A673 (cell line): ENCODE measurements around the gene ZNF429. TPM values are rescaled to one million over a fixed set of nuclear protein-coding genes. Genes with fewer than 3 reads are reported as not detected.

ENCODE experiments used
- BruUV-seq: library from RNA; stranded (reverse); fragments of 400-500 nt; replicated peaks from 2 replicates; lab custom pipeline; 2021; lab: Mats Ljungman, UMichigan
- CTCF ChIA-PET: fragments of 300-600 bp; sonication (Branson Sonifier 250); formaldehyde crosslinking; loops from one replicate; lab custom pipeline; 2022; ENCODE audit warnings: antibody characterized with exemption; lab: Charles Lee
- POLR2A ChIA-PET: fragments of 300-600 bp; sonication (Branson Sonifier 250); formaldehyde crosslinking; loops from one replicate; lab custom pipeline; 2022; ENCODE audit warnings: antibody characterized with exemption; ENCODE audit not compliant: low non-redundant PET; lab: Charles Lee
- DNase-seq: peaks from one replicate; pipeline ENCODE4 v3.0.0-alpha.2; 2015; ENCODE audit warnings: low spot score
- H3K27ac ChIP-seq: fragments of 200-600 bp; sonication (generic); 2 replicates; pipeline ENCODE4 v1.5.1; 2016; ENCODE audit warnings: mixed run types, low read depth, mild to moderate bottlenecking, mixed read lengths, antibody characterized with exemption, low read length; ENCODE audit not compliant: poor library complexity, severe bottlenecking
- H3K27me3 ChIP-seq: fragments of 200-600 bp; sonication (generic); replicated peaks from 2 replicates; pipeline ENCODE4 v1.6.1; 2017; ENCODE audit warnings: mixed run types, low read depth, mild to moderate bottlenecking, mixed read lengths, antibody characterized with exemption, low read length; ENCODE audit not compliant: insufficient read depth, poor library complexity
- H3K36me3 ChIP-seq: fragments of 200-600 bp; sonication (generic); 2 replicates; pipeline ENCODE4 v1.6.1; 2016; ENCODE audit warnings: mixed run types, mild to moderate bottlenecking, mixed read lengths, antibody characterized with exemption, low read length; ENCODE audit not compliant: insufficient read depth, poor library complexity, severe bottlenecking
- H3K4me1 ChIP-seq: fragments of 200-600 bp; sonication (generic); 2 replicates; pipeline ENCODE4 v1.6.1; 2017; ENCODE audit warnings: mixed run types, mild to moderate bottlenecking, mixed read lengths, antibody characterized with exemption, low read length; ENCODE audit not compliant: insufficient read depth, poor library complexity, severe bottlenecking
- H3K4me3 ChIP-seq: fragments of 200-600 bp; sonication (generic); 2 replicates; pipeline ENCODE4 v1.5.1; 2016; ENCODE audit warnings: low read depth, mixed run types, mild to moderate bottlenecking, mixed read lengths, low read length; ENCODE audit not compliant: poor library complexity, severe bottlenecking
- H3K9me3 ChIP-seq: fragments of 200-600 bp; sonication (generic); 2 replicates; pipeline ENCODE4 v1.6.1; 2016; ENCODE audit warnings: mixed run types, low read depth, mild to moderate bottlenecking, mixed read lengths, antibody characterized with exemption, low read length; ENCODE audit not compliant: poor library complexity, severe bottlenecking
- CTCF ChIP-seq: fragments of 300-800, 200-600 bp; sonication (generic); conservative IDR thresholded peaks from 2 replicates; pipeline ENCODE4 v1.5.1; 2017; ENCODE audit warnings: low read depth, mild to moderate bottlenecking, antibody characterized with exemption, low read length, moderate library complexity, mixed read lengths
- EZH2 ChIP-seq: fragments of 200-600 bp; sonication (generic); IDR thresholded peaks from 2 replicates; pipeline ENCODE4 v1.6.1; 2017; ENCODE audit warnings: borderline replicate concordance, low read depth, mild to moderate bottlenecking, mixed read lengths, antibody characterized with exemption, low read length; ENCODE audit not compliant: poor library complexity, severe bottlenecking
- intact Hi-C: fragments of 100-400 bp; cut with micrococcal nuclease; formaldehyde crosslinking; loops from one replicate; pipeline ENCODE4 v1.10.0; 2022; ENCODE audit not compliant: unreplicated experiment
- total RNA-seq: library from RNA; stranded (reverse); gene quantifications from 2 replicates; pipeline ENCODE4 v1.2.3, GENCODE V29; 2021

The ZNF429 gene
- total RNA-seq, 1 experiment from 2014 or later: 0.90 TPM

- H3K9me3 ChIP-seq: peaks cover 48% of the 10 kb centered on the region
- no peaks in the 10 kb centered on the region for H3K27me3 ChIP-seq
- POLR2A ChIA-PET: no interaction called here
- no peaks in the 10 kb centered on the region for H3K36me3 ChIP-seq
- BruUV-seq: no TSS peak
- TF ChIP-seq EZH2 (no peak), CTCF (no peak)
- H3K4me1 ChIP-seq: no peaks in the 10 kb centered on the region
- CTCF ChIA-PET: no interaction called here
- no peak overlapping the region for H3K27ac ChIP-seq
- no peak for DNase-seq
- intact Hi-C loops: no loop called here
- no peak overlapping the region for H3K4me3 ChIP-seq
Measured at GRCh38 chr19:21586311-21587116, 81.1 kb downstream of the ZNF429 start.

GRCh38 chr19:21587117-21587461 lies 81.7 kb downstream of the ZNF429 start:
- Histone ChIP-seq H3K9me3 (peaks cover 48% of the 10 kb centered on the region), H3K27ac (no peak overlapping the region), H3K4me1 (no peaks in the 10 kb centered on the region), H3K36me3 (no peaks in the 10 kb centered on the region), H3K27me3 (no peaks in the 10 kb centered on the region), H3K4me3 (no peak overlapping the region)
- DNase-seq: no peak
- no peak for TF ChIP-seq EZH2
- TF ChIP-seq CTCF: no peak
- intact Hi-C loops: no loop called here
- no TSS peak for BruUV-seq
- ChIA-PET POLR2A (no interaction called here), CTCF (no interaction called here)

GRCh38 chr19:21587549-21587948 lies 82.1 kb downstream of the ZNF429 start:
- DNase-seq: no peak
- no peak overlapping the region for H3K27ac ChIP-seq
- POLR2A ChIA-PET: no interaction called here
- no peak overlapping the region for H3K4me3 ChIP-seq
- intact Hi-C loops: no loop called here
- CTCF ChIA-PET: no interaction called here
- peaks cover 48% of the 10 kb centered on the region for H3K9me3 ChIP-seq
- H3K4me1 ChIP-seq: no peaks in the 10 kb centered on the region
- no peaks in the 10 kb centered on the region for H3K36me3 ChIP-seq
- H3K27me3 ChIP-seq: no peaks in the 10 kb centered on the region
- TF ChIP-seq CTCF: no peak
- TF ChIP-seq EZH2: no peak
- BruUV-seq: no TSS peak
